ENCODE results near the gene HSPH1.
"Not testable (repeated sequence)": the region's sequence is repeated elsewhere in the genome, so short reads cannot be mapped to it uniquely, and the experiment has no call there.

Gene HSPH1

GRCh38 chr13:31161557-31162150 lies at the start of gene HSPH1:
TSS of gene HSPH1 (minus strand) at chr13:31161904. CDS start at chr13:31161582, 322 bp downstream.
- DNase-seq, result peak; percentile 98 to 99

- no peak for DNase-seq
These were observed 48.1 kb upstream of the HSPH1 start for GRCh38 chr13:31209841-31210210.

- no peak for DNase-seq
These were observed 47.6 kb upstream of the HSPH1 start for GRCh38 chr13:31209172-31209840.

- no peak for DNase-seq
These were observed 46.9 kb upstream of the HSPH1 start for GRCh38 chr13:31208559-31209122.

GRCh38 chr13:31207661-31208552 lies 46.2 kb upstream of the HSPH1 start:
- no peak for DNase-seq

GRCh38 chr13:31204592-31204991 lies 42.9 kb upstream of the HSPH1 start:
- no peak for DNase-seq

- peak; percentile 16 to 30 for DNase-seq
These were observed 39.8 kb upstream of the HSPH1 start for GRCh38 chr13:31201341-31202031.

GRCh38 chr13:31200637-31200971 lies 38.9 kb upstream of the HSPH1 start:
- DNase-seq, result peak; percentile 18 to 25

- peak; percentile 61 to 90 for DNase-seq
These were observed 38.3 kb upstream of the HSPH1 start, which contains the start of gene B3GLCT for GRCh38 chr13:31199849-31200636. TSS of gene B3GLCT (plus strand) at chr13:31199975. CDS start at chr13:31200085, 110 bp downstream.

- DNase-seq, result no peak
These were observed 37.8 kb upstream of the HSPH1 start for GRCh38 chr13:31199527-31199848.

GRCh38 chr13:31198519-31198918 lies 36.8 kb upstream of the HSPH1 start:
- DNase-seq, result no peak

- DNase-seq, result no peak
These were observed 35.3 kb upstream of the HSPH1 start for GRCh38 chr13:31196992-31197391.

- peak; percentile 43 to 78 for DNase-seq
These were observed 33.9 kb upstream of the HSPH1 start for GRCh38 chr13:31195616-31196015.

- DNase-seq, result no peak
These were observed 30.6 kb upstream of the HSPH1 start for GRCh38 chr13:31192306-31192705.

GRCh38 chr13:31191748-31192147 lies 30.0 kb upstream of the HSPH1 start:
- peak in 1 of 2 donors; percentile 19 for DNase-seq

- no peak for DNase-seq
These were observed 23.4 kb upstream of the HSPH1 start for GRCh38 chr13:31184981-31185645.

- DNase-seq, result peak in 1 of 2 donors; percentile 56
These were observed 22.7 kb upstream of the HSPH1 start for GRCh38 chr13:31184451-31184850.

GRCh38 chr13:31182987-31183386 lies 21.3 kb upstream of the HSPH1 start:
- DNase-seq, result no peak

GRCh38 chr13:31179754-31180153 lies 18.1 kb upstream of the HSPH1 start:
- no peak for DNase-seq

- DNase-seq, result no peak
These were observed 17.5 kb upstream of the HSPH1 start for GRCh38 chr13:31179241-31179640.

GRCh38 chr13:31177813-31178495 lies 16.2 kb upstream of the HSPH1 start:
- not testable (repeated sequence) for DNase-seq

All from inflammatory macrophage treated with lipopolysaccharide for 1 hour (primary cell).